Measurements from ENCODE around the gene C5orf34.
"Not testable (repeated sequence)": the region's sequence is repeated elsewhere in the genome, so short reads cannot be mapped to it uniquely, and the experiment has no call there.

Gene C5orf34

GRCh38 chr5:43514816-43515677, at the start of gene C5orf34:
C5orf34 (minus strand) TSS chr5:43515148; CDS start chr5:43509339, 5,809 bp downstream.
- peak within 1 kb of the TSS; percentile 81 for H3K4me3 ChIP-seq (ENCODE audit: low read length)
- TF ChIP-seq CTCF (conservative IDR thresholded peaks at IDR 0.05; ENCODE audit: low read depth, low read length): no peak
- peak; percentile 80 for DNase-seq (ENCODE audit: low read depth)

- DNase-seq (ENCODE audit: low read depth): no peak
- no peak for TF ChIP-seq CTCF (conservative IDR thresholded peaks at IDR 0.05; ENCODE audit: low read depth, low read length)
- H3K4me3 ChIP-seq (ENCODE audit: low read length): no peak overlapping the region
These were observed 49.4 kb upstream of the C5orf34 start for GRCh38 chr5:43564289-43564850.

- no peak for TF ChIP-seq CTCF (conservative IDR thresholded peaks at IDR 0.05; ENCODE audit: low read depth, low read length)
- DNase-seq (ENCODE audit: low read depth): no peak
- no peak overlapping the region for H3K4me3 ChIP-seq (ENCODE audit: low read length)
These were observed 48.4 kb upstream of the C5orf34 start for GRCh38 chr5:43563321-43563720.

- no peak for TF ChIP-seq CTCF (conservative IDR thresholded peaks at IDR 0.05; ENCODE audit: low read depth, low read length)
- no peak for DNase-seq (ENCODE audit: low read depth)
- no peak overlapping the region for H3K4me3 ChIP-seq (ENCODE audit: low read length)
These were observed 46.4 kb upstream of the C5orf34 start for GRCh38 chr5:43561356-43561755.

- no peak for DNase-seq (ENCODE audit: low read depth)
- TF ChIP-seq CTCF (conservative IDR thresholded peaks at IDR 0.05; ENCODE audit: low read depth, low read length): no peak
- H3K4me3 ChIP-seq (ENCODE audit: low read length): no peak overlapping the region
These were observed 45.2 kb upstream of the C5orf34 start for GRCh38 chr5:43560128-43560527.

- peak; percentile 55 for DNase-seq (ENCODE audit: low read depth)
- no peak for TF ChIP-seq CTCF (conservative IDR thresholded peaks at IDR 0.05; ENCODE audit: low read depth, low read length)
- H3K4me3 ChIP-seq (ENCODE audit: low read length): peak within 1 kb of the TSS; percentile 94
These were observed 42.1 kb upstream of the C5orf34 start, which contains the start of gene PAIP1 for GRCh38 chr5:43556857-43557542. PAIP1 (minus strand) TSS chr5:43557077; CDS start chr5:43556846, 231 bp downstream.

GRCh38 chr5:43556607-43556856, 41.6 kb upstream of the C5orf34 start:
- H3K4me3 ChIP-seq (ENCODE audit: low read length): peak overlapping the region; percentile 94
- DNase-seq (ENCODE audit: low read depth): not testable (repeated sequence)
